DMS 273 (cell line): ENCODE data around the gene STAP2.
"Not testable (repeated sequence)": the region's sequence is repeated elsewhere in the genome, so short reads cannot be mapped to it uniquely, and the experiment has no call there.

Experiments used
- DNase-seq: peaks from one replicate; lab custom pipeline; 2025; ENCODE audit not compliant: unreplicated experiment; lab: John Stamatoyannopoulos, UW

STAP2 gene

GRCh38 chr19:4278010-4278409, 60.6 kb downstream of the STAP2 start:
- DNase-seq = no peak

- no peak for DNase-seq
These were observed 61.4 kb downstream of the STAP2 start for GRCh38 chr19:4277191-4277696.

GRCh38 chr19:4274321-4274686, 64.3 kb downstream of the STAP2 start:
- not testable (repeated sequence) for DNase-seq
